GM18517 (cell line): ENCODE data around the gene HNRNPC.
"Not testable (repeated sequence)": the region's sequence is repeated elsewhere in the genome, so short reads cannot be mapped to it uniquely, and the experiment has no call there.

Source experiments
- ATAC-seq: cut with Tn5 transposase; IDR thresholded peaks from one replicate; pipeline ENCODE4 v1.9.1; 2021; ENCODE audit warnings: mild to moderate bottlenecking, moderate library complexity; ENCODE audit not compliant: unreplicated experiment

Gene HNRNPC

DNA sequence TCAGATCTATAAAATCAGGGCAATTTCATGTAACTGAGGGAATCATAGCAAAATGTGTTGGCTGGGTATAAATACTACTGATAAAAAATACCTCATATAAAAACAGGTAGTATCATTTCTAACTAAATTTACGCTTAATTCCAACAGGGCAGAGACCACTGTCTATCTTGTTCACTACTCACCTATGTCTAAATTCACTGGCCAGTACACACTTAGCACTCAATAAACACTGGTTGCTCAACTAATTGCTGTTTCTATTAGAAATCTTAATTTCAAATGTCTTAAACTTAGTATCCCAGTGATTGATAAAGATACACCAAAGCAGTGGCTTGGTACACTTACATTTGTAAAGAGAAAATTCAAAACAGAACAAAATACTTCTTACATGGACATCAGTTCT lies 55.6 kb downstream of the HNRNPC start:
- ATAC-seq = no peak

DNA sequence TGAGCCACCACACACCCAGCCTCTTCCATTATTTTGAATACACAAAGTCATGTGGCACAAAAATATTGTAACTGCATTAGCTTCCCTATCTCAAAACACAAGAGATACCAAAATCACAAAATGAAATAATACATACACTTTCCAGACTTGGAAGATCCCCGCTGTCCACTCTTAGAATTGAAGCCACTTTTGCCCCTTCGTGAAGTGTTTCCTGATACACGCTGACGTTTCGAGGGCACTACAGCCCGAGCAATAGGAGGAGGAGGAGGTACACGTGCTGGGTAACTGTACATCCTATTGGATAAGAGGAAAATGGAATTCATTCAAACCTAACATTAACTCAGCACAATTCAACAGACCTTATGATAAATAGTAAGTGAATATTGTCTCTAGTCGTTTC lies 56.4 kb downstream of the HNRNPC start:
- ATAC-seq = not testable (repeated sequence)

DNA sequence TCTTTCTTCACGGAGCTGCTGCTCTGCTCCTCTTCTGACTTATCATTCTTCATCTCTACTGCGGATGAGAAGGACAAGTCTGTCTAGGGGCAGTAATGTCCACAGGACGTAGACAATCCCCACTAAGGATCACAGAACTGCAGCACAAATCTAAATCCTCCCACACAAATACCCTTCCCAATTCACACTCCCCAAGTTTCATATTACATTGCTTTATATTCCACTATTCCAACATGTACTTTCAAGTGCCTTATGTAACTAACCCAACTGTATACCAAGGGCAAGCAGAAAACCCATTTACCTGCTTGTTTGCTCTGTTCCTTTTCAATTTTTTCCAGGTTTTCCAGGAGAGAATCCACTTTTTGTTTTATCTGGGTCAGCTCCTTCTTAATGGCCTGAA lies 57.7 kb downstream of the HNRNPC start:
- no peak for ATAC-seq

DNA sequence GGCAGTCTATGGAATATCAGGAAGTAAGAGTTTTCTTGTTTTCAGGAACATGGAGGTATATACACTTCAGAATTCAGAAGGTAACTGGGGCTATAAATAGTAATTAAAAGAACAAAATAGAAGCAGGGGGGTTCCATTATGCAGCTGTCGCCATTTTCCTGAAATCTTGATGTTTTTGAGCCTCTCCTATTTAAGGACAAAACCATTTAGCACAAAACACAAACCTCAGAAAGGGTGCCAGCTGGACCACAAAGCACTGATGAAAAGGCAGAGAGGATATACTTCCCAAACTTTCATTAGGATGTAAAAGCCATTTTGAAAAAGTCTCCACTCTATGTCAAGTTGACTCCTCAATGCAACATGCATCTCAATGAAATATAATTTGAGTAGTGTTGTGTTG lies 59.2 kb downstream of the HNRNPC start:
- no peak for ATAC-seq

DNA sequence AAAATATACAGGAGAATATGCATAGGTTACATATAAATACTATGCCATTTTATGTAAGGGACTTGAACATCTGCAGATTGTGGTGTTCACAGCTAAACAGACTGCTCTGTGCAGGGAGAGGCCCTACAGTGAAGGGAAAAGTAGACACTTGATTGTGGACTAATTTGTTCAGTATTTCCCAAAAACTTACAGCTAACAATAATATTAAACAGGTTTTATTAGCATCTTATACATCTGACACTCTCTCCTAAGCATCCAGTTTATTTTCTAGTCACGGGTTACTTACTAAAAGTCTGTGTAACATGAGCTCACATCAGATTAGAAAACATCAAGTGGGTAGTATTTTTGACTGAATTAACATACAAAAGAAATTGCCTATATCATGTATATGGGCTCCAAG lies 60.1 kb downstream of the HNRNPC start:
- ATAC-seq = no peak

DNA sequence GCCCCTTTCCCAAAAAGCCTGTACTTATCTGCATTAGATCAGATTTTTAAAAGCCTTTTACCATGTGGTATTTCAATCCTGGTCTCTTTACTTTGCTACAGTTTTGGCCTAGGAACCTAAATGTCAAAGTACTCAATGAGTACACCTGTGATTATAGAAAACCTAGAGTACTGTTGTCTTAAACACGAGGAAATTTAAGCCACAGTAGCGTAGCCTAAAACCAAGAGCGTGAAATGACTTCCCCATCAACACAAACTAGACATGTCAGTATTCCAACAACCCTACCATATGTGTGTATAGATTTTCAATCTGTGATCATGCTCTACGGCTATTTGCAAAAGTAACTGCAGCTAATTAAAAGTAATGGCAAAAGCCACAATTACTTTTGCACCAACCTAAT lies 60.7 kb downstream of the HNRNPC start:
- no peak for ATAC-seq

DNA sequence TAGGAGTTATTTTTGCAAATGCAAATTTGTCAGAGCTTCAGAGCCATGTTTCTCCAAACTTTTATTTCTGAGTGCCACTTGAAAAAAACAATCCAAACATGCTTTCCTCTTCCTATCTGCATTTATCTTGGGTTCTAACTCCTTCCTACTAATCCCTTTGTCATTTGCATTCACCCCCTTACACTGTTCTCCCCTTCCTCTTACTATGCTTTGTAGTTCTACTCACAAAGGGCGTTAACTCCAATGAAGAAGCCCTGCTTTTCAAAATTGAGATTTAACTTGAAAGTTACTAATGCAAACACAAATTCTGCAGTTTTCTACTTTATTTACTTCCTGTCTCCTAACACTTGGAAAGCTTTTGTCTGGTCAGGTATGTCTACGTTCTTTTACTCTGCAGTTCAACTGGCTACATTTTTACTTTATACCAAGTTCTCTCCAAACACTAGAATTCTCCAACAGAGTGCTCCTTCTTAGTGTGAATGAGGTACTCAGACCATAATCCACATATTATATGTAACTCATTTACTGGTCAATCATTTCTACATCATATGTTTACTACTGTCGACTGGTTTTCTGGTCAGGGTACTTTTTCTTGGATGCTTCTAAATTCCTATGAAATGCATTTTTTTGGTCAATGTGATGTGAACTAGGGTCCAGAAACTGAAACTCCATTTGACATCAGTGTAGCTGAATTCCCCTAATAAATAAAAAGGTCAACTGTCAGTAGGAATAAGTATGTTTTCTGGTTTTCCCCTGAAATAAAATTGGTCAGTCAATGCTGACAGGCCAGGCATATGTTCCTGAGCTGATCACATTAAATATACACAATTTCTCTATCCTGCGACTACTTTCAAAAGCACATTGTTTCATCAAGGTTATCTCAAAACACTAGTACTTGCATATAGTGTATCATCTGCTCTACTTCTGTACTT lies 62.2 kb downstream of the HNRNPC start:
- ATAC-seq = no peak

DNA sequence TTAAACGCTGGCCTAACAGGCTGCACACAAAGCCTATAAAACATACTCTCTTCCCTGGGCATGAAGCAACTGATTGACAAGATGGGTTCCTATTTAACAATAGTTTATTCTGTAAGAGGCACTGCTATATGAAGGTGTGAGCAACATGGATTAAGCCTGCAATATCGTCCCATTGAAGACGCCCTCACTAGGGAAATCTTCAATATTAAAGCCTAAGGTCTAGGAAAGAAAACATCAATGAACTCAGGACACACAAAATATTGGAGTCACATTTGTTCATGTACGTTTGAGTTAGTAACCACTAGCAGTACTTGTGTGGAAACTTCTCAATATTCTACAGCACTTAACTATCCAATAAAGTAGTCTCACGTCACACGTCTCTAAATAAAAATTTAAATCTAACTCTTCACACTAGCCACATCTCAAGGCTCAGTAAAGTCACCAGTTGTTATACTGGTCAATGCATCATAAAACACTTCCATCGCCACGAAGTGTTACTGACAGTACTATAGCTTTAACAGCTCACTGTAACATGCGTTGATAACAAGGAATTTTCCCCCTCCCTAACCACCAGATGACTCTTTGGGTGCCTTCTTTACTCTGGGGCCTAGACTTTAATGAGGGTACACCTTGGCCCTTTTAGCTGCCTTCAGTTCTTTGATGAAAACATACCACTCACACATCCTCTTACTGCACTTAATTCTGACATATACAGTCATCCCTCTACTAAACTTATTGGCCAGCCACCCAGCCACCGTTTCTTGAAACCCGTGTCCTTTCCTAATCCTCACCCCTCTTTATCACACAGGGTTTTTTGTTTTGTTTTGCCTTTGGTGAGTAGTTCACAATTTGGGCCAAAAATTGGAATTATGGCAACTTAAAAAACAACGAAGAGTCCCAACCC lies 63.3 kb downstream of the HNRNPC start:
- no peak for ATAC-seq

DNA sequence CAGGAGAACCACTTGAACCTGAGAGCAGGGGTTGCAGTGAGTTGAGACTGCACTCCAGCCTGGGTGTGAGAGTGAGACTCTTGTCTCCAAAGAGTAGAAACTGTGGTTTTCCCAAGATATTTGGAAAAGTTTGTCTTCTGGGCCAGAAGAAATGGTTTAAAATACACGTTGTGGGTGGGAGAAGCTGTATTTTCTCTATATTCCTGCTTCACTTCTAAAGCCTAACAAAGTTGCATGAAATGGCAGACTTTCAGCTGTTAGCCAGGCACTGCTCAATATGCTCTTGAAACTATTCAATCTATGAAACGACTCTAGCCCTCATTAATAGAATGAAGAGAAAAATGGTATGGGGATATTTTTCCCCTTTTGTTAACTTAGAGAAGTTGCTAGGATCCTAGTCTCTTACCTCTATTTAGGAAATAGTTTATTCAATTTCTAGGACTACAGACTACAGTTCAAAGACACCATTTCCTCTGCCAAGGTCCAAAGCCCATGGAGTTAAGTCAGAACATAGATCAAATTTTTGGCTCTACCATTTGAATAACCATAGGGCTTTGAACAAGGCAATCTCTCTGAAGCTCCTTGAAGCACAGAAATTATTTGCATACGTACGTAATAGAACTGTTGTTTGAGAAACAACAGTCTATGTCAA lies 64.1 kb downstream of the HNRNPC start:
- ATAC-seq = no peak

DNA sequence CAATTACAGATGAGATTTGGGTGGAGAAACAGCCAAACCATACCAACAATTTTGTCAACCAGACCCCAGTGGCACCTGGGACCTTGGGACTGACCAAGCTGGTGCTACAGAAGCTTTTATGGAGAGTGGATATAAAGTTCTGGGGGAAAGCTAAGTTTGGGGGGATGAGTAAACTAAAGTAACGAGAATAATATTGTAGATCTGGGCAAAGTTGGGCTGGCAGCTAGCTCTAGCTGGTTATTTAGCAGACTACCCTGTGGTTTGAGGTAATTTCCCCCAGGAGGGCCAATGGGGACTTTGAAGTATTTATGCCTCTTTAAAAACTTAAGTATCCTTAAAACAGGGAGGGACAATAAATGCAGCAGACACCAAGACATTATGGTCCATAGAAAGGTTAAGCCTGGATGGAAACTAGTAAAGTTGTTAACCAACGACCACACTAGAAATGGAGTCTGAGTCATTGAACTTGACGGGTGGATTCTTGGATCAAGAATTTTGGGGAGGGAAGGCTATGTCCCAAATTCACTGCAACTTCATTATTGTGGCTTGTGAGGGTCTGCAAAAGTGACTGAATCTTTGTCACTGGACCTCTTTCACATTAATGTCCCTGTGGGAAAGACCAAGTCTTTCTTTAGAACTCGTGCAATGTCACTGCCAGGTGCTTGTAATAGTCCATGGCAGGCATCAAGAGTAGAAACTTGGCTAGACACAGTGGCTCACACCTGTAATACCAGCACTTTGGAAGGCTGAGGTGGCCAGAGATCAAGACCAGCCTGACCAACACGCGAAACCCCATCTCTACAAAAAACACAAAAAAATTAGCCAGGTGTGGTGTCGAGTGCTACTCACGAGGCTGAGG lies 64.8 kb downstream of the HNRNPC start:
- ATAC-seq = no peak

DNA sequence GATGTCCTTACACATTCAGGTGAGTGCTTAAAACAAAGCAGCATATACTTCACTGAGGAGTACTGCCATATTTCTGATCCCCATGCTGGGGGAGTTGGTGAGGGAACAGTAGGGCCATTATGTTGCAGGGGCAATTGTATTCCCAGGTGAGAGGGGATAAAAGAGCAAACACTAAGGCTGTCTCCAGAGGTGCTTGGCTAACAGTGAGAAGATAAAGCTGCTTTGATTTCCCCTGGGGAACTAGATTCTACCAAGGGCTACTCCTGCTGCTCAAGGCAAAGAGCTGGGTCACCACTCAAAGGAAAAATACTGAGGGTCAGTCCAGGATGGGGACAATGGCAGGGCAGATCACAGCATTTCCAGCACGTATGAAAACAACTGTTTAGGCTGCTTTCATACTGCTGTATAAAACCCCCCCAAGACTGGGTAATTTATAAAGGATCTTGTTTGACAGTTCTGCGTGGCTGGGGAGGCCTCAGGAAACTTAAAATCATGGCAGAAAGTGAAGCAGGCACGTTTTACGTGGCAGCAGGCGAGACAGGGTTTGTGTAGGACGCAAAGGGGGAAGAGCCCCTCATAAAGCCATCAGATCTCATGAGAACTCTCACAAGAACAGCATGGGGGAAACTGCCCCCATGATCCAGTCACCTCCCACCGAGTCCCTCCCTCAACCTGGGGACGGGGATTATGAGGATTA lies 65.6 kb downstream of the HNRNPC start:
- ATAC-seq = no peak

DNA sequence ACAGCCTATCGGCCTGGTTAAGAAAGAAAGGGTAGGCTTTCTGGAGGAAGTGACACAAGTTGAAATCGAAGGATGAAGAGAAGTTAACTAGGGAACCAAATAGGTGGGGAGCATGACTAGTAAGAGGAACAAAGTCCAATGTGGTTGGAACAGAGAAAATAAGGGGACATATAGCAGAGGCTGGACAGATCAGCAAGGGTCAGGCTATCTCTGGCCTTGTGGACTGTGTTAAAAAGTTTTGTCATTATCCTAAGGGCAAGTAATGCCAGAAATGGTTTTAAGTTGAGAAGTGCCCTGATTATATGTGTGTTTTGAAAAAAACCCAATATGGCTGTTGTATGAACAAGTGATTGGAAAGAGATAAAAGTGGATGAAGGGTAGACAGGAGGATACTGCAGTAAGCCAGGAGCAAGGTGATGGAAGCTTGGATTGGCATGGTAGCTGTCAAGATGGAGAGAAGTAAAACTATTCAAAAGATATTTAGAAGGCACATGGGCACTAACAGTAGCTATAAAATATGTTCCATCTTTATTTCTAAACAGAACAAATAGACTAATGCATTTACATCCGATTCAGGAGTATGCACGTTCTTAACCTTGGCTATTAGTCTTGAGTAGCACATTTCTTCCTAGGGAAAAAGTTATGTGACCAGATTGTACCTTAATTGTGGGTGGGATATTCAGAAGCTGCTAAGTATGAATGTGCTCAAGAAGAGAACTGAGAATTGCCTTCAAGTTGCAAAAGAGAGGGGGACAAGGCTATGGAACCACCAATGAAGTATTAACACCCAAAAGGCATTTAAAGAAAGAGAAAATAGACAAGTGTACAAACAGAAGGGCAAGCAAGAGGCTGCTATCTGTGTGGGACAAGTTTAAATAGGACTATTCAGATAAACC lies 66.5 kb downstream of the HNRNPC start:
- no peak for ATAC-seq

DNA sequence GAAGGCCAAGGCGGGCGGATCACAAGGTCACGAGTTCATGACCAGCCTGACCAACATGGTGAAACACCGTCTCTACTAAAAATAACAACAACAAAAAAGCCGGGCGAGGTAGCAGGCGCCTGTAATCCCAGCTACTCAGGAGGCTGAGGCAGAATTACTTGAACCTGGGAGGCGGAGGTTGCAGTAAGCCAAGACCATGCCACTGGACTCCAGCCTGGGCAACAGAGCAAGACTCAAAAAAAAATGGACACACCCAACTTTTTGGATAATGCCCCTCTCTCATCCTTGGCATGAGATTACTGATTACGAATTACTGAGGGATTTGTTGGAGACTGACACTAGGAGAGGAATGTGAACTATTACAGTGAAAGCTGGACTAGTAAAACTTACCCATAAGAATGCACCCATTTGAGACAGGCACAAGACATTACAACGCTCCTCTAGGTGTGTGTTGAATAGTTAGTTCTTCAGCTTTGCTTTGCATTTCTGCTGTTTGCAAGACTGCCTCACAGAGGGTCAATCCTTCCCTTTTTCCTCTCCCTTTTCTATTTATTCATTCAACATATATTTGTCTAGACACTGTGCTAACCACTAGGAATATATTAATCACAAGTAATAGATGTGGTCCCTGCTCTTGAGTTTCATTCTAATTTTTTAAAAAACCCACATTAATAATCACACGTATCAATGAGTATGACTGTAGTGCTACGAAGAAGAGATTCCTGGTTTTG lies 67.3 kb downstream of the HNRNPC start:
- ATAC-seq = no peak

DNA sequence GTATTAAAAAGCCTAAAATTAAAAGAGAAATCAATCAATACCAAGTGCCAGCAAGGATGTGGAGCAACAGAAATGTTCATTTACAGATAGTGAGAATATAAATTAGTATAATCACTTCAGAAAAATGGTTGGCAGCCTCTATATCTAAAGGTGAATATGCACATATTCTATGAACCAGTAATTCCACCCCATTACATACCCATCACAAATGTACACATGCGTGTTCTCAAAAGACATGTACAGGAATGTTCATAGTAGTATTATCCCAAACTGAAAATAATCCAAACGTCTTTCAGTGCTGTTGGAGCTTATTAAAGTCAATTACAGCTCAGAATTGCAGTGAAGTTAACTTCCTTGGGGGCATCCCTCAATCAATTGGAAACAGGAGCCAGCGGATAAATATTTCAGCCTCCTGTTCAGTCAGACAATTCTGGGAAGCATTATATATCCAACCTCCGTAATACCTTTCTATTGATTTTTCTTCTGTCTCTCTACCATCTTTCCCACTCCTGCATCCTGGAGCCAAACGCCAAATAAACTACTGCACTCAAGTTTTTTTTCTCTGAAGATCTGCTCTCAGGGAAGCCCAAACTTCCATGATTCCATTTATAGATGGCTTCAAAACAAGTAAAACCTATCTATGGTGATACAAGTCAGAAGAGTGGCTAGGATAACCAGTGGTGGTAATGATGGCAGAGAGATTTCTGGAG lies 68.3 kb downstream of the HNRNPC start:
- no peak for ATAC-seq

DNA sequence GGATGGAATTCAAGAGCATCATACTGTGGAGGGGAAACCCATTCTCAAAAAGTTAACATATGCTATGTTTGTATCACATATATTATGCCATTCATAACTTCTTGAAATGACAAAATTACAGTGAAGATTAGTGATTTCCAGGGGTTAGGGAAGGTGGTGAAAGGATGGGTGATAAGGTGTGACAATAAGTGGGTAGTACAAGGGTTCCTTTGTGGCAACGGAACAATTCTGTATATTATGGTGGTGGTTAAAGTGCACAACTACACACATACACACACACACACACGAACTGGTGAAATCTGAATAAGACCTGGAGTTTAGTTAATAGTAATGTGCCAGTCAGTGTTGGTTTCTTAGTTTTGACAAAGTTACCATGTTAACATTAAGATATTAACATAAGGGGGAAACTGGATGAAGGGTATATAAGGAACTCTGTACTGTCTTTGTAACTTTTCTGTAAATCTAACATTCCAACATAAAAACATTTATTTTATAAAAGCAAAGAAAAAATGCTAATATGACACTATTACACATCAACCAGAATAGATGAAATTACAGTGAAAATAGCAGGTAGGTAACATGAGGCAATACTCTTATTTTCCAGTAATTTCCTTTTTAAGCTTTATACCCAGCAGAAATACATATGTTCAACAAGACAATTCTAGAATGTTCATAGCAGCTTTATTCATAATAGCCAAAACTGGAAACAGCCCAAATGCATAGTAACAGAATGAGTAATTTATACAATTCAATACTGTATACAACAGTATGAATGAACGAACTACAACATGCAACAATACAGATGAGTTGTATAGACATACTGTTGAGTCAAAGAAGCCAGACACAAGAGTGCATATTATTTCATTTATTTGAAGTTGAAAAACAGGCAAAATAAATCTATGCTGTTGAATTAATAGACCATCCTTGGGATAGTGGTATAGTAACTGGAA lies 69.4 kb downstream of the HNRNPC start:
- no peak for ATAC-seq

DNA sequence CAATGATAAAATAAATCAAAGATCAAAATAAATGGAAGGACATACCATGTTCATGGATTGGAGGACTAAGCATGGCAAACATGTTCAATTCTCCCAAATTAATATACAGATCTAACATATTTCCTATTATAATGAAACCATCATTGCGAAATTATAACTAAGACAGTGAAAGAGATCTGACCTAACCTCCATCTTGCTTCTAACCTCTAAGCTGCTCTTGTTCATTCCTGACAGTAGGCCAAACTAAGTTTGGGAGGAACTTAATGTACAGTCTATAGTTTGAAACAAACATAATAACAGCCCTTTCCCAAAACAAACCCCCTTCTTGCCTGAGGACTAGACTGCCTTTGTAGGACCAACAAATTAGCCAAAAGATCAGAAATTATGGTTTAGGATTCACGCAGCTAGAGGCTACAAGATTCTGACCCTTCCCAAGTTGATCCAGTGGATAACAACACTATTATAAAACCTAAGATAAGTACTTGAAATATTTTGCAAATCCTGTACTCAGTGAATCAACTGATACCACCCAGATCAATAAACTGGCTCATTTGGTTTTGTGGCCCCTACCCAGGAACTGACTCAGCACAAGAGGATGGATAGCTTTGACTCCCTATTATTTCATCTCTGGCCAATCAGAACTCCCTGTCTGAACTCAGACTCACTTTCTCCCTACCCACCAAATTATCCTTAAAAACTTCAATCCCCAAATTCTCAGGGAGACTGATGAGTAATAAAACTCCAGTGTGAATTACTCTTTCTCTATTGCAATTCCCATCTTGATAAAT lies 71.6 kb downstream of the HNRNPC start:
- no peak for ATAC-seq
